Stomach (tissue), 4 donors: ENCODE data around the gene SOWAHC.

Source experiments
- CTCF ChIP-seq, 7 experiments: fragments of 450-650 bp in 4 of 7; fragments of 200-600 bp in 3 of 7; sonication (generic) in 3 of 7; IDR thresholded peaks; one replicate each; pipeline ENCODE4 v1.5.1; 2016 to 2019; ENCODE audit warnings: antibody characterized with exemption in 7 of 7, control low read depth in 2 of 7, mild to moderate bottlenecking in 1 of 7
- EP300 ChIP-seq: sonication (generic); formaldehyde crosslinking; IDR thresholded peaks from one replicate; pipeline ENCODE4 v1.6.1; 2017; ENCODE audit warnings: antibody characterized with exemption
- POLR2A ChIP-seq, 4 donors: fragments of 450-650 bp; IDR thresholded peaks; one replicate each; pipeline ENCODE4 v1.6.1; 2016; ENCODE audit warnings: antibody characterized with exemption in 4 of 4, control low read depth in 2 of 4, mild to moderate bottlenecking in 1 of 4, moderate library complexity in 1 of 4
- POLR2AphosphoS5 ChIP-seq, 3 donors: sonication (generic); formaldehyde crosslinking; IDR thresholded peaks; one replicate each; pipeline ENCODE4 v1.6.1; 2016; ENCODE audit warnings: antibody characterized with exemption in 3 of 3

DNA sequence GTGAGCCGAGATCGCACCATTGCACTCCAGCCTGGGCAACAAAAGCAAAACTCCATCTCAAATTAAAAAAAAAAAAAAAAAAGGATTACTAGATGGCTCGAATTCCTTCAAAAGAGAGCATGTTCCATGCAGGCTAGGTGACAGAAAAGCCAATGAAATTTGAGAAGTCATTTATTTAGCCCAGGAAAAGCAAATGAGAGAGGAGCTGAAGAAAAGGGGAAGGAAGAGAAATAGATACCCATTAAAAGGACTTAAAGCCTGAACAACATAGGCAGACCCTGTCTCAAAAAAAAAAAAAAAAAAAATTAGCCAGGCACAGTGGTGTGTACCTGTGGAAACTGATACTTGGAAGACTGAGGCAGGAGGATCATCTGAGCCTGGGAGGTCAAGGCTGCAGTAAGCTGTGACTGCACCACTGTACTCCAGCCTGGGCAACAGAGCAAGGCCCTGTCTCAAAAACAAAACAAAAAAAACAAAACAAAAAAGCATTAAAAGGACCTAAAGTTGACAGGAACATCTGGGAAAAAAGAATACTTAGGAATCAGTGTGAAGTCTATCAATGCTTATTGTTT lies 11.5 kb upstream of the SOWAHC start:
- TF ChIP-seq EP300, result no peak
- no peak for TF ChIP-seq CTCF (IDR thresholded peaks at IDR 0.05)
- no peak for TF ChIP-seq POLR2A (IDR thresholded peaks at IDR 0.05)
- no peak for TF ChIP-seq POLR2AphosphoS5 (IDR thresholded peaks at IDR 0.05)
